ENCODE results near the gene UNC13D.

DNA sequence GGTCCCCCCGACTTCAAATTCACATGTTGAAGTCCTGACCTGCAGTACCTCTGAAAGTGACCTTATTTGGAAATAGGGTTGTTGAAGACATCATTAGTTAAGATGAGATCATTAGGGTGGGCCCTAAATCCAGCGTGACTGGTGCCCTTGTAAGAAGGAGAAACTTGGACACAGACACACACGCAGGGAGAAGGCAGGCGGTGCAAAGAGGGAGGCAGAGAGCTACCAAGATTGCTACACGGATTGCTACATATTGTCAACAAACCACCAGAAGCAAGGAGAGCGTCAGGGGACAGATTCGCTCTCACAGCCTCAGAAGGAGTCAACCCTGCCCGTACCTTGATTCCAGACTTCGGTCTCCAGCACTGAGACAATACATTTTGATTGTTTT is 17.7 kb upstream of the UNC13D start:
- no peak for TF ChIP-seq EGR1 (IDR thresholded peaks at IDR 0.05; ENCODE audit: low read depth)
- TF ChIP-seq EZH2phosphoT487 (IDR thresholded peaks at IDR 0.05; ENCODE audit: borderline replicate concordance): no peak
- TF ChIP-seq EZH2 (IDR thresholded peaks at IDR 0.05): no peak
- no peak for TF ChIP-seq MAX (IDR thresholded peaks at IDR 0.05)
- no peak for TF ChIP-seq POLR2AphosphoS5 (IDR thresholded peaks at IDR 0.05; ENCODE audit: low read depth, low read length)
- TF ChIP-seq, protein P1, sequence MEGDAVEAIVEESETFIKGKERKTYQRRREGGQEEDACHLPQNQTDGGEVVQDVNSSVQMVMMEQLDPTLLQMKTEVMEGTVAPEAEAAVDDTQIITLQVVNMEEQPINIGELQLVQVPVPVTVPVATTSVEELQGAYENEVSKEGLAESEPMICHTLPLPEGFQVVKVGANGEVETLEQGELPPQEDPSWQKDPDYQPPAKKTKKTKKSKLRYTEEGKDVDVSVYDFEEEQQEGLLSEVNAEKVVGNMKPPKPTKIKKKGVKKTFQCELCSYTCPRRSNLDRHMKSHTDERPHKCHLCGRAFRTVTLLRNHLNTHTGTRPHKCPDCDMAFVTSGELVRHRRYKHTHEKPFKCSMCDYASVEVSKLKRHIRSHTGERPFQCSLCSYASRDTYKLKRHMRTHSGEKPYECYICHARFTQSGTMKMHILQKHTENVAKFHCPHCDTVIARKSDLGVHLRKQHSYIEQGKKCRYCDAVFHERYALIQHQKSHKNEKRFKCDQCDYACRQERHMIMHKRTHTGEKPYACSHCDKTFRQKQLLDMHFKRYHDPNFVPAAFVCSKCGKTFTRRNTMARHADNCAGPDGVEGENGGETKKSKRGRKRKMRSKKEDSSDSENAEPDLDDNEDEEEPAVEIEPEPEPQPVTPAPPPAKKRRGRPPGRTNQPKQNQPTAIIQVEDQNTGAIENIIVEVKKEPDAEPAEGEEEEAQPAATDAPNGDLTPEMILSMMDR (IDR thresholded peaks at IDR 0.05 in 2 of 3, conservative IDR thresholded peaks at IDR 0.05 in 1 of 3; ENCODE audit: borderline replicate concordance in 1 of 3, insufficient read depth in 1 of 3, low read depth in 2 of 3, low read length in 2 of 3): no peak
- TF ChIP-seq POLR2A (IDR thresholded peaks at IDR 0.05; ENCODE audit: borderline replicate concordance, extremely low read depth, insufficient read depth, insufficient read length): no peak
- TF ChIP-seq ZNF274 (IDR thresholded peaks at IDR 0.05; ENCODE audit: low read depth, low read length): no peak
- no peak for TF ChIP-seq ELF1 (IDR thresholded peaks at IDR 0.05; ENCODE audit: borderline replicate concordance, low read depth)
- TF ChIP-seq, protein P2, sequence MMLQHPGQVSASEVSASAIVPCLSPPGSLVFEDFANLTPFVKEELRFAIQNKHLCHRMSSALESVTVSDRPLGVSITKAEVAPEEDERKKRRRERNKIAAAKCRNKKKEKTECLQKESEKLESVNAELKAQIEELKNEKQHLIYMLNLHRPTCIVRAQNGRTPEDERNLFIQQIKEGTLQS (IDR thresholded peaks at IDR 0.05): no peak
- TF ChIP-seq JUND (IDR thresholded peaks at IDR 0.05): no peak
- no peak for TF ChIP-seq SIN3A (IDR thresholded peaks at IDR 0.05; ENCODE audit: low read depth)
- no peak for TF ChIP-seq FOSL1 (IDR thresholded peaks at IDR 0.05; ENCODE audit: low read depth)
- TF ChIP-seq YY1 (IDR thresholded peaks at IDR 0.05; ENCODE audit: extremely low read depth, insufficient replicate concordance, low read depth, low read length): no peak
